Liver (tissue), 9 donors: ENCODE results near the gene SS18L1. TPM values are rescaled to one million over a fixed set of nuclear protein-coding genes. Genes with fewer than 3 reads are reported as not detected.

ENCODE experiments used
- DNase-seq: peaks from one replicate; pipeline ENCODE4 v3.0.0-alpha.2; 2017; ENCODE audit warnings: low spot score
- H3K27ac ChIP-seq, 2 donors: one replicate each; pipeline ENCODE4 v1.7.0; 2013; ENCODE audit warnings: inconsistent platforms in 2 of 2, low read length in 2 of 2, control low read depth in 1 of 2, low read depth in 1 of 2, mild to moderate bottlenecking in 1 of 2
- H3K27me3 ChIP-seq, 4 donors: one replicate each; pipeline versions ENCODE4 v1.6.1 to v1.7.0; 2013; ENCODE audit warnings: low read length in 3 of 4, inconsistent platforms in 1 of 4, mild to moderate bottlenecking in 1 of 4, moderate library complexity in 1 of 4; ENCODE audit not compliant: control insufficient read depth in 4 of 4, insufficient read depth in 4 of 4
- H3K36me3 ChIP-seq, 4 donors: one replicate each; pipeline versions ENCODE4 v1.6.1 to v1.7.0; 2013; ENCODE audit warnings: low read length in 3 of 4, mild to moderate bottlenecking in 3 of 4, low read depth in 1 of 4, moderate library complexity in 1 of 4; ENCODE audit not compliant: control insufficient read depth in 4 of 4, insufficient read depth in 3 of 4
- H3K4me1 ChIP-seq, 4 donors: one replicate each; pipeline versions ENCODE4 v1.6.1 to v1.7.0; 2013; ENCODE audit warnings: low read length in 3 of 4, mild to moderate bottlenecking in 3 of 4, moderate library complexity in 1 of 4; ENCODE audit not compliant: control insufficient read depth in 4 of 4, insufficient read depth in 4 of 4
- H3K4me3 ChIP-seq, 3 donors: one replicate each; pipeline versions ENCODE4 v1.6.1 to v1.7.0; 2013; ENCODE audit warnings: low read length in 3 of 3, control low read depth in 1 of 3, low read depth in 1 of 3, mild to moderate bottlenecking in 1 of 3
- H3K9ac ChIP-seq, 2 donors: one replicate each; pipeline ENCODE4 v1.7.0; 2013; ENCODE audit warnings: low read length in 2 of 2, mild to moderate bottlenecking in 2 of 2, moderate library complexity in 2 of 2, control low read depth in 1 of 2, low read depth in 1 of 2
- H3K9me3 ChIP-seq, 4 donors: one replicate each; pipeline versions ENCODE4 v1.6.1 to v1.7.0; 2013; ENCODE audit warnings: low read length in 3 of 4; ENCODE audit not compliant: control insufficient read depth in 4 of 4
- CTCF ChIP-seq: fragments of 150-350 bp; IDR thresholded peaks from 2 replicates; pipeline ENCODE4 v1.5.1; 2017; ENCODE audit warnings: improper control_type of control experiment, low read depth, low read length; ENCODE audit not compliant: missing input control
- EGR1 ChIP-seq, 2 donors: IDR thresholded peaks; 2 replicates each; pipeline ENCODE4 v1.6.1; 2016 to 2018; ENCODE audit warnings: antibody characterized with exemption in 2 of 2, low read depth in 2 of 2
- FOXA1 ChIP-seq: IDR thresholded peaks from 2 replicates; pipeline ENCODE4 v1.6.1; 2016; ENCODE audit warnings: antibody characterized with exemption
- FOXA2 ChIP-seq: IDR thresholded peaks from 2 replicates; pipeline ENCODE4 v1.6.1; 2016; ENCODE audit warnings: antibody characterized with exemption
- GABPA ChIP-seq, 2 donors: IDR thresholded peaks in 1 of 2; conservative IDR thresholded peaks in 1 of 2; 2 replicates each; pipeline ENCODE4 v1.6.1; 2016; ENCODE audit warnings: antibody characterized with exemption in 2 of 2, mild to moderate bottlenecking in 1 of 2, moderate library complexity in 1 of 2
- HNF4A ChIP-seq, 2 donors: conservative IDR thresholded peaks; 2 replicates each; pipeline ENCODE4 v1.6.1; 2016; ENCODE audit warnings: antibody characterized with exemption in 2 of 2, mild to moderate bottlenecking in 2 of 2
- HNF4G ChIP-seq: IDR thresholded peaks from 2 replicates; pipeline ENCODE4 v1.6.1; 2016; ENCODE audit warnings: antibody characterized with exemption
- JUND ChIP-seq, 2 donors: IDR thresholded peaks; 2 replicates each; pipeline ENCODE4 v1.6.1; 2016; ENCODE audit warnings: antibody characterized with exemption in 2 of 2
- MAX ChIP-seq: IDR thresholded peaks from 2 replicates; pipeline ENCODE4 v1.6.1; 2016; ENCODE audit warnings: antibody characterized with exemption
- NR2F2 ChIP-seq: IDR thresholded peaks from 2 replicates; pipeline ENCODE4 v1.6.1; 2016; ENCODE audit warnings: antibody characterized with exemption
- RAD21 ChIP-seq, 2 donors: IDR thresholded peaks; 2 replicates each; pipeline ENCODE4 v1.6.1; 2016; ENCODE audit warnings: antibody characterized with exemption in 2 of 2, mild to moderate bottlenecking in 2 of 2
- RXRA ChIP-seq, 2 donors: IDR thresholded peaks; 2 replicates each; pipeline ENCODE4 v1.6.1; 2017 to 2018; ENCODE audit warnings: antibody characterized with exemption in 2 of 2, mild to moderate bottlenecking in 1 of 2
- SP1 ChIP-seq: IDR thresholded peaks from 2 replicates; pipeline ENCODE4 v1.6.1; 2018; ENCODE audit warnings: antibody characterized with exemption, mild to moderate bottlenecking
- TAF1 ChIP-seq: conservative IDR thresholded peaks from 2 replicates; pipeline ENCODE4 v1.6.1; 2016; ENCODE audit warnings: antibody characterized with exemption, mild to moderate bottlenecking
- YY1 ChIP-seq: IDR thresholded peaks from 2 replicates; pipeline ENCODE4 v1.6.1; 2016; ENCODE audit warnings: antibody characterized with exemption, mild to moderate bottlenecking
- ZBTB33 ChIP-seq: IDR thresholded peaks from 2 replicates; pipeline ENCODE4 v1.6.1; 2016; ENCODE audit warnings: antibody characterized with exemption
- WGBS: extraction: QIAGEN DNeasy Blood & Tissue Kit; methylation state at CpG from one replicate; pipeline ENCODE4 v1.1.7; 2013; 5-methylcytosine and 5-hydroxymethylcytosine counted together
- polyA plus RNA-seq, 2 donors: library from polyadenylated mRNA; stranded (reverse) in 1 of 2; unstranded in 1 of 2; fragments of 200-250 nt in 1 of 2; fragments of >200 nt in 1 of 2; fragmentation: Nextera tagmentation in 1 of 2; extraction: Ambion mirVana in 1 of 2; gene quantifications; one replicate each; pipeline versions ENCODE4 v1.2.1 to v1.2.3, GENCODE V29; 2013 to 2015
- total RNA-seq, 2 donors: library from RNA; depleted of rRNA; stranded (reverse); fragments of >200 nt; gene quantifications; one replicate each; pipeline ENCODE4 v1.2.3, GENCODE V29; 2014
- TF ChIP-seq, protein P1 (sequence below): IDR thresholded peaks from 2 replicates; pipeline ENCODE4 v1.6.1; 2016; ENCODE audit warnings: antibody characterized with exemption
- TF ChIP-seq, protein P2 (sequence below): IDR thresholded peaks from 2 replicates; pipeline ENCODE4 v1.6.1; 2016; ENCODE audit warnings: antibody characterized with exemption, mild to moderate bottlenecking
- donor health status: healthy.
- donor health status: healthy.
- donor health status: healthy.
- donor health status: healthy.
- donor health status: healthy.

SS18L1 gene
- total and polyA plus RNA-seq, 4 donors, result 6.1 to 24.3 (median 16.7) TPM

- Histone ChIP-seq H3K27ac (no peak overlapping the region), H3K4me1 (peaks cover 4 to 20% (median 13%) of the 10 kb centered on the region in 4 donors), H3K9me3 (no peaks in the 10 kb centered on the region), H3K27me3 (peaks cover 5 to 11% (median 9%) of the 10 kb centered on the region in 4 donors), H3K36me3 (no peaks in the 10 kb centered on the region), H3K4me3 (peak overlapping the region in 1 of 3 donors; percentile 55), H3K9ac (no peak overlapping the region)
- 7% methylated on average over 46 of the region's 46 CpGs for WGBS
- no peak for DNase-seq
- TF ChIP-seq JUND (IDR thresholded peaks at IDR 0.05) (no peak), NR2F2 (no peak), RAD21 (IDR thresholded peaks at IDR 0.05) (no peak), SP1 (no peak), EGR1 (IDR thresholded peaks at IDR 0.05; ENCODE audit: low read depth in 2 of 2) (no peak), MAX (no peak), RXRA (IDR thresholded peaks at IDR 0.05) (no peak), TAF1 (no peak), ZBTB33 (no peak), CTCF (no peak), FOXA1 (no peak), GABPA (IDR thresholded peaks at IDR 0.05 in 1 of 2, conservative IDR thresholded peaks at IDR 0.05 in 1 of 2) (no peak), HNF4G (no peak), FOXA2 (no peak), YY1 (no peak), HNF4A (conservative IDR thresholded peaks at IDR 0.05) (no peak)
- TF ChIP-seq, protein P1, sequence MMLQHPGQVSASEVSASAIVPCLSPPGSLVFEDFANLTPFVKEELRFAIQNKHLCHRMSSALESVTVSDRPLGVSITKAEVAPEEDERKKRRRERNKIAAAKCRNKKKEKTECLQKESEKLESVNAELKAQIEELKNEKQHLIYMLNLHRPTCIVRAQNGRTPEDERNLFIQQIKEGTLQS, result no peak
- TF ChIP-seq, protein P2, sequence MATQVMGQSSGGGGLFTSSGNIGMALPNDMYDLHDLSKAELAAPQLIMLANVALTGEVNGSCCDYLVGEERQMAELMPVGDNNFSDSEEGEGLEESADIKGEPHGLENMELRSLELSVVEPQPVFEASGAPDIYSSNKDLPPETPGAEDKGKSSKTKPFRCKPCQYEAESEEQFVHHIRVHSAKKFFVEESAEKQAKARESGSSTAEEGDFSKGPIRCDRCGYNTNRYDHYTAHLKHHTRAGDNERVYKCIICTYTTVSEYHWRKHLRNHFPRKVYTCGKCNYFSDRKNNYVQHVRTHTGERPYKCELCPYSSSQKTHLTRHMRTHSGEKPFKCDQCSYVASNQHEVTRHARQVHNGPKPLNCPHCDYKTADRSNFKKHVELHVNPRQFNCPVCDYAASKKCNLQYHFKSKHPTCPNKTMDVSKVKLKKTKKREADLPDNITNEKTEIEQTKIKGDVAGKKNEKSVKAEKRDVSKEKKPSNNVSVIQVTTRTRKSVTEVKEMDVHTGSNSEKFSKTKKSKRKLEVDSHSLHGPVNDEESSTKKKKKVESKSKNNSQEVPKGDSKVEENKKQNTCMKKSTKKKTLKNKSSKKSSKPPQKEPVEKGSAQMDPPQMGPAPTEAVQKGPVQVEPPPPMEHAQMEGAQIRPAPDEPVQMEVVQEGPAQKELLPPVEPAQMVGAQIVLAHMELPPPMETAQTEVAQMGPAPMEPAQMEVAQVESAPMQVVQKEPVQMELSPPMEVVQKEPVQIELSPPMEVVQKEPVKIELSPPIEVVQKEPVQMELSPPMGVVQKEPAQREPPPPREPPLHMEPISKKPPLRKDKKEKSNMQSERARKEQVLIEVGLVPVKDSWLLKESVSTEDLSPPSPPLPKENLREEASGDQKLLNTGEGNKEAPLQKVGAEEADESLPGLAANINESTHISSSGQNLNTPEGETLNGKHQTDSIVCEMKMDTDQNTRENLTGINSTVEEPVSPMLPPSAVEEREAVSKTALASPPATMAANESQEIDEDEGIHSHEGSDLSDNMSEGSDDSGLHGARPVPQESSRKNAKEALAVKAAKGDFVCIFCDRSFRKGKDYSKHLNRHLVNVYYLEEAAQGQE, result no peak
These were observed 77.3 kb downstream of the SS18L1 start for GRCh38 chr20:62220666-62221568.
